GM21529 (cell line): Measurements from ENCODE around the gene GABRP.
A peak's percentile ranks its signal among the peaks of the same experiment; 100 is the strongest.
"Not testable (repeated sequence)": the region's sequence is repeated elsewhere in the genome, so short reads cannot be mapped to it uniquely, and the experiment has no call there.

ENCODE experiments used
- ATAC-seq: cut with Tn5 transposase; IDR thresholded peaks from one replicate; pipeline ENCODE4 v1.9.1; 2021; ENCODE audit not compliant: unreplicated experiment

GABRP gene

DNA sequence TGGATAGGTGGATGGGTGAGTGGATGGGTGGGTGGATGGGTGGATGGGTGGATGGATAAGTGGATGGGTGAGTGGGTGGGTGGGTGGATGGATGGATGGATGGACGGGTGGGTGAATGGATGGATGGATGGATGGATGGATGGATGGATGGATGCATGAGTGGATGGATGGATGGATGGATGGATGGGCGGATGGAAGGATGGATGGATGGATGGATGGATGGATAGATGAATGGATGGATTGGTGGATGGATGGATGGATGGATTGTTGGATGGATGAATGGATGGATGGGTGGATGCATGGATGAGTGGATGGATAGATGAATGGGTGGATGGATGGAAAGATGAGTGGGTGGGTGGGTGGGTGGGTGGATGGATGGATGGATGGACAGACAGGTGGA is 29.0 kb upstream of the GABRP start:
- ATAC-seq = not testable (repeated sequence)

DNA sequence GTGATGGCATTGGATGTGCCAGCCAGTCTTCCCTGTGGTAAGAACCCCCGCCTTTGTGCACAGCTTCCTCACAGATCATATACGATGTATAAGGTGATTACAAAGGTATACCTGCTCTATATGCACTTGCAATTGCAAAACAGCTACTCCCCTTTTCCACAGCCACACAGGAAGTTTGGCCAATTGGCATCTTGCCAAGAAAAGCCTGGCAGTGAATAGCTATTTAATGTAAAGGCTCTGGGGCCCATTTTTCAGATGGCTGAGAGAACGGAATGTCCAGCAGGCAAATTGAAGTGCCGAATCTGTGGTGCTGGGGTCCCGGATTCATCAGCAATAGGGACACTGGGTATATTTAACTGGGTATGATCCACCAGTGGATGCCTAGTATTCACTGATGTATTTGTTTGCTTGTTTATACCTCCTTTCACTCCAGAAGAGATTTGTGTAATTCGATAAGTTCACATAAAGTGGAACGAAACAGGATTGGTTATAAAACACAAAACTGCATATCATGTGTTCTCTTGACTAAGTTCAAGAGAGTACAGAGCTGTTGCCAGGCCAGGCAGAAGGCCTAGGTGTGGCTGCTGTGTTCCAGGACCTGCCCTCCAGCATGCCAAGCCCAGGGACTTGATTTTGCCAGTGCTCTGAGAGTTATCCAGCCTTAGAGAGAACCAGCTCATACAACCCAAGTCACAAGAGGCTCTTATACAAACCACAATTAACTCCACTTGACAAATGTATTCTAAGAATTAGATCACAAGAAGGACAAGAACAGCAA is 27.7 kb upstream of the GABRP start:
- ATAC-seq = no peak

DNA sequence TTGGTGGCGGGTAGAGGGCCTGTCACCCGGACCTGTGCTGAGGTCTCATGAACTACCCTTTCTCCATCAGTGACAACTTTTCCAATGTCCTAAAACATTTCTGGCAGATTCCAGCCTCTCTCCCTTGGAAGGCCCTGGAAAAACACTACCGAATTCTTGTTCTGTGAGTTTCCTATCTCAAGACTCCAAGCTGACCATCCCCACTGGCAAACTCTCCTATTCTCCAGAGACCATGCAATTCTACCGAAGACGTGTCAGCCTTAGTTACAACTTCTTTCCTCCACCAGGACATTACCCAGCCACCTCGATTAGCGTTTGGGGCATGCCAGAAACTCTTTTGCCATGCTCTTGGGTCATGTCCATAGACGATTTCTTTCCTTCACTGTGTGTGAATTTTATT is 26.8 kb upstream of the GABRP start:
- no peak for ATAC-seq

DNA sequence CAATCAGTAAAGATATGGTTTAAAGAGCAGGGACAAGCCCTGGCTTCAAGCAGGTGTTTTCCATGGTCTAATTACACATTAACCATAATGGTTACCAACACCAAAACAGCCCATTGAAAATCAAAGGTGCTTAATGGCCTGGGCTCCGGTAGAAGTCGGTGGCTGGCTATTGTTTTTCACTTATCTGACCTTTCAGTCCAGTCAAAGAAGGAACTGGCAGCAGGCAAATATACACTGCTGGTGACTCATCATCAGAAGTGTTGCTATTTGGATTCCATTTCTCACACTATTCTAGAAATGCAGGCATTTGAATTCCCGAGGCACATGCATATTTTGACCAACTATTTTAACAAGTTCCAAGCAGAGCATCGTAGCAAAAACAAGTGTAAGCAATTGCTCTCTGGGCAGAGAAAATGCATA is 26.3 kb upstream of the GABRP start:
- peak; percentile 84 for ATAC-seq

DNA sequence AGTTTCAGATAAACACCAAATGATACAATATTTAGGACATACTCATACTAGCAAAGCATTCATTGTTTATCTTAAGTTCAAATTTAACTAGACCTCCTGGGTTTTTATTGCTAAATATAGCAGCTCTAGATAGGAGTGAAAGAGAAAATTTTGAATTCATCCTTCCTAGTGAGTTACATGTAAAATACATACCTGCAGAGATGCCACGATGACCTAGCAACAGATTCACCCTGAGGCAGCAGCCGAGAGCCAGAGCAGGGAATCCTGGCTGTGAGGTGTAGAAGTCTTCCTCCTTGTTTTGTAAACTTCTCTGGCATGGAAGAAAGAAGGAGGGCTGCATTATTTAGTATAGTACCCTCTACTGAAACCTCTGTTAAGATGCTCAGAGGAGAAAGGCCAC is 25.9 kb upstream of the GABRP start:
- ATAC-seq = no peak

DNA sequence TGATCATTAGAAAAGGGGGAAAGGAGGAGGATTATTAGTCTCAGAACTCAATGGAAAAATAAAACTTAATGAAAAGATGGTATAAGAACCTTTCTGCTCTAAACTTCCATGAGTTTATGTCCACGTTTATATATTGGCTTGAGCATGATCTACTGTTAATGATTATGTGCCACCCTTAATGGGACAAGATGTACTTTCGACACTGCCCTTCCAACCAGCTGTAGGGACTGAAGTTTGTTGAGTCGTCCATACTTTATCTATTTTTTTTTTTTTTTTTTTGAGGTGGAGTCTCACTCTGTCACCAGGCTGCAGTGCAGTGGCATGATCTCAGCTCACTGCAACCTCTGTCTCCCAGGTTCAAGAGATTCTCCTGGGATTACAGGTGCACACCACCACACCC is 25.0 kb upstream of the GABRP start:
- ATAC-seq = no peak

DNA sequence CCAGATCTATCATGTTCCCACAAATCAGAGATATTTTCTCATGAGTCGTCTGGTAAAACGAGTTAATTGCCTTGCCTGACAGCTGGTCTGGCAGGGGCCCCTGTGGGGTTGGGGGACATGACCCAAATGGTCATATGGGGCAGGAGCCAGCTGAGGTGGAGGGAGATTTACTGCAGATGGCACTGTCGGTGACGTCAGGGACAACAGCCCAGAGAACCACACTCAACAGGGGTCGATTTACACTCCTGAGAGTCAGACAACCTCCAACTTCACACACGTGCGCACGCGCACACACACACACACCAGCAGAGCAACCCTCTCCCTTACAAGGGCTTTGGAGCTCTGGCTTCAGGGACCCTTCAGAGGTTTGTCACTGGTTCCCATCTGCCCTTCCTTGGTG is 23.4 kb upstream of the GABRP start:
- ATAC-seq = no peak

DNA sequence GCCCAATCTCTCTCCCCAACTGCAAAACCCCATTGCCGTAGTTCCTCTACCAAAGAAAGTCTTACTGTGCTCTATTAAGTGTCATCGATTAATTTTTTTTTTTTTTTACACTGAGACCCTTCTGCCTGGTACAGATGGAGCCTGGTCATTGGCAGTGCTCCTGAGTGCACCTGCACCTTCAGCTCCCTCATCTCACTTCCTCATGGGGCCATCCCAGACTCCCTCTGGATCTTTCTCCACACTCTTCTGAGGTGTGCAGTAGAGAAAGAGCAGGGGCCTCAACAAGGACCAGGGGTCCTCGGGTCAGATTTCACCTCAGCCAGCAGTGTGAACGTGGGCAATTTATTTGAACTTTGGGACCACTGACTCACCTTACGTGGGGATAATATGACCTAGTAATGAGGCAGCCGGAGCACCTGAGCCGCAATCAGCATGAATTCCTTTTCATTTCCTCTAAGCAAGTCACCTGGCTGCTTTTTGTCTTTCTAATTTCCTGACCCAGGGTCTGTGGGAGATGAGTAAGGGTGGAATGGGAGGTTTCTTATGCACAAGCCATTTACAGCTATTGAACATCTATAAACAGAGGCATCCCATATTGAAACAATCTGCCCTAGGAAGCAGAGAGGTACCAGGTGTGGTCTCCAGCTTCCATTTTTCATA is 22.3 kb upstream of the GABRP start:
- ATAC-seq = no peak

DNA sequence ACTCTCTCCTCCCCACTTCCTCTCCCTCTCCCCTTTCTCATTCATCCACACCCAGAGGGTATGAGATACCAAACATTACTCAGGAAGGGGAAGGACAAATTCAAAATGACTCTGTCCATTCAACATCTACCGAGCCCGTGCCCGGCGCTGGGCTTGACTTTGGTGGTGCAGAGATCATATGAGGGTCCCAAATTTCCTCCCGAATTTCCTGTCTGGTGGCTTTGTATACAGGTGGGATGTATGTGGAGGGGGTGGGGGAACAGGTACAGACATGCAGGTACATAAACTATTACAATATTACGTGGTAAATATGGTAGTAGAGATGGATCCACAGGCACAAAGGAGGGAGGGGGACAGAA is 21.8 kb upstream of the GABRP start:
- no peak for ATAC-seq

DNA sequence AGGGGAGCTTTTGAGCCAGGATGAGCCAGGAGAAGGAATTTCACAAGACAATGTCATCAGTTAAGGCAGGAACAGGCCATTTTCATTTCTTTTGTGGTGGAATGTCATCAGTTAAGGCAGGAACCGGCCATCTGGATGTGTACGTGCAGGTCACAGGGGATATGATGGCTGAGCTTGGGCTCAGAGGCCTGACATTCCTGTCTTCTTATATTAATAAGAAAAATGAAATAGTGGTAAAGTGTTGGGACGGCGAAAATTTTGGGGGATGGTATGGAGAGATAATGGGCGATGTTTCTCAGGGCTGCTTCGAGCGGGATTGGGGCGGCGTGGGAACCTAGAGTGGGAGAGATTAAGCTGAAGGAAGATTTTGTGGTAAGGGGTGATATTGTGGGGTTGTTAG is 21.2 kb upstream of the GABRP start:
- not testable (repeated sequence) for ATAC-seq

DNA sequence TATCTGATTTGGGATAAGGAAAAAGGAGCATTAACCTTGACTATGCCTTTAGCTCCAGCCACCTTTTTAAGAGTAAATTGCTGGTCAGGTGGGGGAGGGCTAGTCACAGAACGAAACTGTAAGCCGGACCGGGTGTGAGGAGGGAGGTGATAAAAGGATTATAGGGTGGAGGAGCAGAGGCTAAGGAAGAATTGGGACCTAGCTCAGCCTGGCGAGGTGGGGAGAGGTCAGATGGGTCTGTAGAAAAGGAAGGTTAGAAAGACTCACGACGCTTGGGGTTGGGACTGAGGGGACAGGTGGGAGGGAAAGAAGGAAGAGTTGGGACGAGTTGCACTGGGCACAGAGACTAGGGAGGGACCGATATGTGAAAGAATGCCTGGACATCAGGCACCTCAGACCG is 17.7 kb upstream of the GABRP start:
- ATAC-seq = not testable (repeated sequence)

DNA sequence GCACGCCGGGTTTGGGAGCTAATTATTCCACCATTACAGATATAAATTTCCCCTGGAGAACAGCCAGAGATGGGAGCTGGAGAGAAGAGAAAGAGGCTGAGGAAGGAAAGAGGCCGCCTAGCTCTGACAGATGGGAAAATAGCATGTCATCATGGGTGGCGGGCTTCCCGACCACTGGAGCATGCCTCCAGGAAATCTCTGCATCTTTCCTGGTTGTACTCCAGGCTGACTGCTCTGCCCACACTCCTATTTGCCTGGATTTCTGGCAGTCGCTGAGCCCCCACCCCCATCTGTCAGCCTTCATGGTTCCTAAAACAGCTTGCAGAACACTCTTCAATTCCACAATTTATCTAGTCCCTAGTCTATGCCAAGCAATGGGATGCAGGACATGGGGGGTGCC is 14.3 kb upstream of the GABRP start:
- no peak for ATAC-seq

DNA sequence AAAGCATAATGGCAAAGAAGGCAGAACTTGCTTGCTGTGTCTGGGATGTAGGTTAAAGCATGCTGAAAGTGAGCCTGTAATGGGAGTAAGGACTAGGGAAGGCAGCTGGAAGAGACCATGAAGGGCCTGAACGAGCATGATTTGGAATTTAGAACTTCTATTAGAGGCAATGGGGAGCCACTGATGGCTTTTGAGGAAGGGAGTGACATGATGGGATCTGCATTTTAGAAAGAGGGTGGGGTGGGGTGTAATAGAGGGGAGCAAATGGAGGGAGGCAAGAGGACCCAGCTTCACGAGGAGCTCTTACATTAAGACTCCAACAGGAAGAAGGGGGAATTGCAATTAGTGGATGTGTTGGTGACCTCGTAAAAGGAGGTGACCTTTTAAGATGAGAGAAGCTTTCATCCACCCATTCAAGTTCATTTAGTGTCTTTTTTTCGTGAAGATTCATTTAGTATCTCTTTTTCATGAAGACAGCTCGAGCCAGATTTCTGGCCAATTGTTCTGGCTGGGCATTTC is 13.6 kb upstream of the GABRP start:
- ATAC-seq = no peak

DNA sequence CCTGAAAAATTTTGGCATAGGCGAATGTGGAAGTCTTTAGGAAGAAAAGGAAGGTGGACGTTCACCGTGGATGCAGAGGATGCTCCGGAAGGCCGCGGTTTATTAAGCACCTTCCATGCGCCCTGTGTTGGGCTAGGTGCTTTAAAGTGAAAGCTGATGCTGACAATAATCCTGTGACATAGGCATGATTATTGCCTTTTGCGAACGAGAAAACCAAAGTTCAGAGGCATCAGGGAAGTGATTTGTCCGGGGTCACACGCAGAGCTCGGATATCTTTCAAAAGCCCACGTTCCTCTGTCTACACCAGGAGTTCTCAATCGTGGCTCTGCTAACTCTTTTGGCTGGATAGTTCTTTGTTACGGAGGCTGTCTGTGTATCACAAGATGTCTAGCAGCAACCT is 12.0 kb upstream of the GABRP start:
- ATAC-seq = no peak

DNA sequence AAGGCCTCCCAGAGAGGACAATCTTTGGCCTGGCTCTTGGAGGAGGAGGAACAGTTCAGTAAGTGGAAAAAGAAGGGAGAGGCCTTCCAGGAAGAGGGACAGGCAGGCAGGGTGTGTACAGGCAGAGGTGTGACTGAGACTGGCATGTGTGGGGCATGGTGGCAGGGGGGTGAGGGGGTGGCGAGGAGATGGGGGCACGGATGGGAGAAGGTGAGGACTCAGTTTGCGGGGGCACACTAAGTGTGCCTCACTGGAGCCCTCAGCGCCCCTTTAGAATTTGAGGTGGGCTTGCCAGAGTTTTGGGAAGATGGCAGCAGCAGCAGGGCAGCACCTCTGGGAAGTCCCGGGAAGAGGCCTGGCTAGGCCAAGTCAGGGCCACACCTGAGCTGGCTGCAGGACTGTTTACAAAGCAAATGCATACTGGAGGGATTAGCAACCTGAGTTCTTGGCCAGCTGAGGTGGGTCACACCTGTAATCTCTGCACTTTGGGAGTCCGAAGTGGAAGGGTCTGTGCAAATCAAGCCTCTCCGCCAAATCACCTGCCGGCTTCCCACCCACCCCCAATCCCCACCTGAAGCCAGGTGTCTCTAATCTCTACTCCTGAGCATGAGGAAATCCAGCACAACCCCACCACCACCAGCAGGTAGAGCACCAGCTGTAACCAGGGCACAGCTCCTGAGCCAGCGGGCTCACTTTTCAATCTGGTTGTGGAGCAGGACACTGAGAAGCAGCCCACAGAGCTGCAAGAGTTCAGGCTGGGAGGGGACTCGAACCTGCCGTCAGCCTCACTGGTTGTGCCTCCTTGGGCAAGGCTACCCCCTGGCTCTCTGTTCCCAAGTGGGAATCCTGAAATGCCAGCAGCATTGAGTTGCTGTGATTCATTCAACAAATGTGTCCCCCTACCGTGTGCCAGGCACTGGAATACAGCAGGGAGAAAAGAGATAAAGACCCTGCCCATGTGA is 10.2 kb upstream of the GABRP start:
- no peak for ATAC-seq

DNA sequence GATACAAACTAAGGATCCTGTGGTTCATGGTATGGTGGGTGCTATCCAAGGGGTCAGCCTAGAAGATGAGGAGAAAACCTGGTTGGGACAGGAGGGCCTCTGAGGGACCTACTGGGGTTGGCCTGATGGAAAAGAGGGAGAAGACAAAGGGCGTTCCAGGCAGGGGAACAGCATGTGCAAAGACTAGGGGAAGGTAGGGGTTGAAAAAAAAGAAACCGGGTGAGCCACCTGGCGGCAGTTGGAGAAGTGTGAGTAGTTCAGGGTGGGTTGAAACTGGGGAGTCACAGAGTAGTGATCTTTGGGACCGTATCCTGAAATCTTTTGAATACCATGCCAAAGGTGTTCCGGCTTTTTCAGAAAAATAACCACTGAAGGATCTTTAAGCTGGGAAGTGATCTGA is 8.7 kb upstream of the GABRP start:
- ATAC-seq = no peak

DNA sequence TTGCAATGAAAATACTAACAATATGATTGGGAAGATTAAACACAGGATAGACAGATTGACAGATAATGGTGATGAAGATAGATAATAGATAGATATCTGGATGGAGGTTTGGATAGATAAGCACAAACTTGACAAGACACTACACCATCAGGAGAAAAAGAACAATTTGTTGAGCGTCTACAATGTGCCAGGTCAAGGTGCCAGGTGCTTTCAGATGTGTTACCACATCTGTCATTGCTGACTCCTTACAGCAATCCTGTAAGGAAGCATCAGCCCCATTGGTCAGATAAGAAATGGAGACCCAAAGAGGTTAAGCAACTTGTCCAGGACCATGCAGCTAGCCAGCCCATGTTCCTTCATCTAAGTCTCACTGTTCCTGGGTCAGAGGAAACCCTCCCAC is 1.6 kb upstream of the GABRP start:
- ATAC-seq = no peak

DNA sequence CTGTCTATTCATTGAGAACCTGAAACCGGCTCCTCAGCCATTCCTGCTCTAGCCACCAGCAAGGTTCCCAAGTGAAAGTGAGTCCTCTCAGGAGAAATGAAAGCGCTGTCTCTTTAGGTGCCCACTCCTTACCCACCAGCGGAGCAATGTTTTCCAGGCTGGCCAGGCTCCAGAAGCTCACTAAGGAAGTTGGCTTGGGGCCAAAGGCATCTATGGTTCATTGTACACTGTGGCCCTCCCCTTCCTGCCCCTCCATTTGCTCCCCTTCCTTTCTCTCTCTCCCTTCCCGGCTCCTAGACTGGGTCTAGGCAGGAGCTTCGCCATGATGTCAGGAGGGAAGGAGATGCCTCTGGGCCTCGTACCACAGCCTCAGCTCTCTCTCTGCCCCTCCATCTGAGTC is 1.1 kb upstream of the GABRP start:
- no peak for ATAC-seq

DNA sequence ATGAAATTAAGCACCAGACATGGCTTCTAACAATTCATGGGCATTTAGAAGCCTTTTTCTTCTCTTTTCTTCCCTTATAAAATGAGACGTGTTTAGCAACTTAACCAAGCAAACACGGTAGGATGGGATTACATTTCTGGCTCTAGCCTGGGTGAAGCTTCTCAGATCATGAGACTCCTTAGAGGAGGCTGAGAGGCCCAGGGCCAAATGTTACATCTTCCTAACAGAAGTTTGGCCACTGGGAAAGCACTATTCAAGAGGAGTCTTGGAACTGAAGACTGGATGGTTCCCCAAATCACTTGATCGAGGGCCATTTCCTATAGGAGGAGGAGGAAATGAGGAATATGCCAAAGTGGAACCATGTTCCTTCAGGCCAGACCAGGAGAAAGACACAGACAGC is 1.9 kb downstream of the GABRP start:
- ATAC-seq = no peak

DNA sequence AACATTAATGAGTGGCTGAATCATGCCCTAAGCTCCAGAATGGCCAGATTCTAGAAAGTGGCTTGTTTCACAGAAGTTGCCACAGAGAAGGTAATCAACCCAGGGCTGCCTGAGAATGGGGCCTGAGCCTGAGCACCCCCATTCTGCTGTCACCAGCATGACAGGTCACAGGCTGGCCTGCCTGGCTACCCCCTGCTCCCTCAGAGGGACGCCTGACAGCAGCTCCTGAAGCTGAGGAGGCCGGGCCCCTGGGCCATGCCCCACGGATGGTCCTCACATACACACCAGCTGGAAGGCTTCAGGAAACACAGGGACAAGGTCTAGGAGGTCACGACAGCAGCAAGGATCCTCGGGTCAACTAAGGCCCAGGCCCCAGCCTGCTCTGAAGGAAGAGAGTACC is 3.7 kb downstream of the GABRP start:
- ATAC-seq = no peak

DNA sequence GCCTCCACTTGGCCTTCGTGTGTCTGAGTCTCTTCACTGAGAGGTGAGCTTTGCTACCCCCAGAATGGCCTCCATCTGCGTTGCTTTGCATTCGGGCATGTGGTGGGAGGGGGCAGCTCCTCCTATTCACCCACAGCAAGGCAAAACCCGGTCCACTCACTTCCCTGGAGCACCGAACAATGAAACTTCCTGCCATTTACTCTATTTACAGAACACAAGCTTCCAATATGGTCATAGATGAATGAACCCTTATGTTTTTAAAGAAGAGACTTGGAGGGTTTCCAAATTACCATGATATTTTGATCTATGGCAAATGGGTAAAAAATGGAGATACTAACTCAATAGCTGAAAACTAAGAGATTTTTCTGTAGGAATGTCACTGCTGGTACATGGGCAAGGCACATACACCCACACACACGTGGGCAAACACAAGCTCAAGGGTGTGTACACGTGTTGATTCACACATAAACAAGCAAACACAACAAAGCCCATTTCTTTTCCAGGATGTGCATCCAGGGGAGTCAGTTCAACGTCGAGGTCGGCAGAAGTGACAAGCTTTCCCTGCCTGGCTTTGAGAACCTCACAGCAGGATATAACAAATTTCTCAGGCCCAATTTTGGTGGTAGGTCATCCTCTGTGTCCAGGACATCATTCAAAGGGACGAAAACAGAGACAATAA is 5.2 kb downstream of the GABRP start:
- ATAC-seq = no peak
